ENCODE measurements around the gene PARP12. TPM values are rescaled to one million over a fixed set of nuclear protein-coding genes. Genes with fewer than 3 reads are reported as not detected.
A peak's percentile ranks its signal among the peaks of the same experiment; 100 is the strongest.

The PARP12 gene
- total RNA-seq, 2 experiments from 2014 or later = 25.7 to 28.7 TPM

- intact Hi-C loops (cut with DNase I, micrococcal nuclease) = loop anchor here in 1 of 2 experiments (10.0 kb wide), 1 partner anchor 291 kb away; no protein-coding TSS in a partner anchor
- no peaks in the 10 kb centered on the region for H3K9me3 Mint-ChIP-seq (ENCODE audit: low read depth)
- no peak for DNase-seq
- POLR2A ChIA-PET = no interaction called here
- no peaks in the 10 kb centered on the region for H3K27me3 Mint-ChIP-seq
- no peaks in the 10 kb centered on the region for H3K4me1 Mint-ChIP-seq
- no peak overlapping the region for H3K27ac Mint-ChIP-seq
- no peak for ATAC-seq
- no peak overlapping the region for H3K4me3 Mint-ChIP-seq
- CTCF ChIA-PET = interaction anchor here (0.6 to 1.0 kb wide), 2 partner anchors 13 to 44 kb away, joined by 3 read pairs; no protein-coding TSS in a partner anchor
- H3K36me3 Mint-ChIP-seq (ENCODE audit: low read depth) = no peaks in the 10 kb centered on the region
Observed at GRCh38 chr7:140013676-140014075, 49.1 kb downstream of the PARP12 start.

GRCh38 chr7:140010194-140010895, 52.4 kb downstream of the PARP12 start:
- CTCF ChIA-PET = interaction anchor here (0.6 kb wide), 1 partner anchor 162 kb away, joined by 3 read pairs; no protein-coding TSS in a partner anchor
- no peak for ATAC-seq
- no peak overlapping the region for H3K4me3 Mint-ChIP-seq
- no peaks in the 10 kb centered on the region for H3K9me3 Mint-ChIP-seq (ENCODE audit: low read depth)
- H3K27me3 Mint-ChIP-seq = no peaks in the 10 kb centered on the region
- intact Hi-C loops (cut with DNase I, micrococcal nuclease) = loop anchor here in 1 of 2 experiments (10.0 kb wide), 1 partner anchor 294 kb away; no protein-coding TSS in a partner anchor
- H3K4me1 Mint-ChIP-seq = no peaks in the 10 kb centered on the region
- POLR2A ChIA-PET = no interaction called here
- H3K27ac Mint-ChIP-seq = no peak overlapping the region
- DNase-seq = no peak
- no peaks in the 10 kb centered on the region for H3K36me3 Mint-ChIP-seq (ENCODE audit: low read depth)

DNA sequence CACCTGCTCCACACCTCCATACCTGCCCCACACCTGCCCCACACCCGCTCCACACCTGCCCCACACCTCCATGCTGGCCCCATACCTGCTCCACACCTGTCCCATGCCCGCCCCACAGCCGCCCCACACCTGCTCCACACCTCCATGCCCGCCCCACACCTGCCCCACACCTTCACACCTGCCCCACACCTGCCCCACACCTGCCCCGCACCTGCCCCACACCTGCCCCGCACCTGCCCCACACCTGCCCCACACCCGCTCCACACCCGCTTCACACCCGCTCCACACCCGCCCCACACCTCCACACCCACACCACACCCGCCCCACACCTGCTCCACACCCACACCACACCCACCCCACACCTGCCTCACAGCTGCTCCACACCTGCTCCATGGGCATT, 53.0 kb downstream of the PARP12 start:
- no peaks in the 10 kb centered on the region for H3K36me3 Mint-ChIP-seq (ENCODE audit: low read depth)
- no peaks in the 10 kb centered on the region for H3K27me3 Mint-ChIP-seq
- POLR2A ChIA-PET = no interaction called here
- H3K27ac Mint-ChIP-seq = no peak overlapping the region
- ATAC-seq = no peak
- H3K9me3 Mint-ChIP-seq (ENCODE audit: low read depth) = no peaks in the 10 kb centered on the region
- CTCF ChIA-PET = no interaction called here
- intact Hi-C loops (cut with DNase I, micrococcal nuclease) = loop anchor here in 1 of 2 experiments (10.0 kb wide), 1 partner anchor 295 kb away; no protein-coding TSS in a partner anchor
- no peak overlapping the region for H3K4me3 Mint-ChIP-seq
- DNase-seq = no peak
- no peaks in the 10 kb centered on the region for H3K4me1 Mint-ChIP-seq

GRCh38 chr7:140008755-140009610, 53.8 kb downstream of the PARP12 start:
- no peak overlapping the region for H3K27ac Mint-ChIP-seq
- no peak overlapping the region for H3K4me3 Mint-ChIP-seq
- no peaks in the 10 kb centered on the region for H3K4me1 Mint-ChIP-seq
- no peaks in the 10 kb centered on the region for H3K27me3 Mint-ChIP-seq
- POLR2A ChIA-PET = no interaction called here
- DNase-seq = no peak
- intact Hi-C loops (cut with DNase I, micrococcal nuclease) = no loop called here
- CTCF ChIA-PET = interaction anchor here (0.7 to 1.4 kb wide), 4 partner anchors 139 to 510 kb away, joined by 3 to 4 read pairs (median 3); no protein-coding TSS in a partner anchor
- no peak for ATAC-seq
- H3K36me3 Mint-ChIP-seq (ENCODE audit: low read depth) = no peaks in the 10 kb centered on the region
- no peaks in the 10 kb centered on the region for H3K9me3 Mint-ChIP-seq (ENCODE audit: low read depth)

DNA sequence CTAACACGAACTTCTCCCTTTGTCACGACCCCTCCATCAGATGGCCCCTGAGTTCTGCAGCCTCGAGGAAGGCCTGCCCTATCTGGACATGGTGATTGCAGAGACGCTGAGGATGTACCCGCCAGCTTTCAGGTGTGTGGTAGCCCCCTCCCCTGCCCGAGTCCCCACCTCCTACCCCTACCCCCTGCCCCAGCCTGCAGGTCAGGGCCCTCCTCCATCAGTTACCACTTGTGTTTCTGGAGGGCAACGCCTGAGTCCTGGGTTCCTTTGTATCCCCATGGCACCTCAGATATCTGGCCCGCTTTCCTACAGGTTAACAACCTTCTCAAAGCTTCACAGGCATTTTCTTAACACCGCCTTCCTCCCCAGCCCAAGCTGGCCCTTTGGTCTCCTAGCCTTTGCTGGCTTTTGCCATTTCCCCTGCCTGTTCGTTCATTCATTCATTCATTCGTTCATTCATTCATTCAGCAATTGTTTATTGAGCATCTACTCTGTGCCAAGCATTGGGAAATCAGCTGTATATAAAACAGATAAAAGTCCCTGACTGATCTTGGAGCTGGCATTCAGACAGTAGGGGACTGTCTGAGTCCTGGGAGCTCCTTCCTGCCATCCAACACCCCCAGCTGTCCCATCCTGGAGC, 55.6 kb downstream of the PARP12 start:
- ATAC-seq (no peak), DNase-seq (no peak)
- Mint-ChIP-seq H3K4me1 (no peaks in the 10 kb centered on the region), H3K27me3 (no peaks in the 10 kb centered on the region), H3K27ac (no peak overlapping the region), H3K36me3 (ENCODE audit: low read depth) (no peaks in the 10 kb centered on the region), H3K4me3 (no peak overlapping the region), H3K9me3 (ENCODE audit: low read depth) (no peaks in the 10 kb centered on the region)
- ChIA-PET POLR2A (no interaction called here), CTCF (interaction anchor here (0.9 to 9.1 kb wide), 5 partner anchors 361 to 506 kb away, joined by 3 to 80 read pairs (median 9); no protein-coding TSS in a partner anchor)
- intact Hi-C loops (cut with DNase I, micrococcal nuclease) = no loop called here

GRCh38 chr7:140006600-140006999, 56.2 kb downstream of the PARP12 start:
- intact Hi-C loops (cut with DNase I, micrococcal nuclease) = no loop called here
- no peaks in the 10 kb centered on the region for H3K9me3 Mint-ChIP-seq (ENCODE audit: low read depth)
- no peak for ATAC-seq
- no peaks in the 10 kb centered on the region for H3K27me3 Mint-ChIP-seq
- no peaks in the 10 kb centered on the region for H3K4me1 Mint-ChIP-seq
- ChIA-PET POLR2A (no interaction called here), CTCF (interaction anchor here (0.7 to 9.1 kb wide), 11 partner anchors 10 to 506 kb away, joined by 3 to 80 read pairs (median 4); no protein-coding TSS in a partner anchor)
- no peaks in the 10 kb centered on the region for H3K36me3 Mint-ChIP-seq (ENCODE audit: low read depth)
- H3K4me3 Mint-ChIP-seq = no peak overlapping the region
- DNase-seq = no peak
- H3K27ac Mint-ChIP-seq = no peak overlapping the region

DNA sequence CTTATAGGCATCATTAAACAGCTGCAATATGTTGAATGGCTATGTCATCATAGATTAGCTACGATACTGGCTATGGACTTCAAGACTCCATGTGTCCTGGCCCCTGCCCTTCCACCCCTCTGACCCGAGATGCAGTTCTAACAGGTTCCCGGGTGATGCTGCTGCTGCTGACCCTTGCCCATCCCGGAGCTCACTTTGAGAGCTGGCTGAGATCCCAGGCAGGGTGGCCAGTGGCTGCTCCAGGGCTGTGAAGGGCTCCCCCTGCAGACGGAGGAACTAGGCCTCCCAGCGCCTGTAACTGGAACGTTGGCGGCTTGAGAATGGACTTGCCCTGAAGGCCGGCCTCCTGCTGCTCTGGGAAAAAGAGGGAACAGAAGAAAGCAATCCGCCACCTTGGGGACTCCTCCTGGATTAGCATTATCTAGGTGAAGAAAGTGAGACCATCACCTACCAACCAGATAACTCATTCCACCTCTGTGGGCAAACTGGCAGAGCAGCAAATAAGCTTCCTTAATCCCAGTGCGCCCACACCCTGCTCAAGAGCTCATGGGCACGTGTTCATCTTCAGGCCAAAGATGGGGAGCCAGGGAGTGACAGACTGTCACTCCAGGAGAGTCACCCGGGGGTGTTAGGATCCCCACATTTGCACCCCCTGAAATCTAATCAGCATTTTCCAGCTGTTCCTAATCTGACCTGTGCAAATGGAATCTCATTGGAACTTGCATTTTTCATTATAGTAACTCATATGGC, 56.8 kb downstream of the PARP12 start:
- no peak for ATAC-seq
- H3K9me3 Mint-ChIP-seq (ENCODE audit: low read depth) = no peaks in the 10 kb centered on the region
- H3K4me1 Mint-ChIP-seq = no peaks in the 10 kb centered on the region
- ChIA-PET POLR2A (interaction anchor here (0.5 to 1.1 kb wide), 3 partner anchors 13 to 414 kb away, joined by 3 to 4 read pairs (median 3); no protein-coding TSS in a partner anchor), CTCF (interaction anchor here (0.7 to 9.1 kb wide), 11 partner anchors 10 to 505 kb away, joined by 3 to 80 read pairs (median 6); no protein-coding TSS in a partner anchor)
- intact Hi-C loops (cut with DNase I, micrococcal nuclease) = no loop called here
- H3K27ac Mint-ChIP-seq = no peak overlapping the region
- H3K27me3 Mint-ChIP-seq = no peaks in the 10 kb centered on the region
- DNase-seq = no peak
- no peaks in the 10 kb centered on the region for H3K36me3 Mint-ChIP-seq (ENCODE audit: low read depth)
- H3K4me3 Mint-ChIP-seq = no peak overlapping the region

DNA sequence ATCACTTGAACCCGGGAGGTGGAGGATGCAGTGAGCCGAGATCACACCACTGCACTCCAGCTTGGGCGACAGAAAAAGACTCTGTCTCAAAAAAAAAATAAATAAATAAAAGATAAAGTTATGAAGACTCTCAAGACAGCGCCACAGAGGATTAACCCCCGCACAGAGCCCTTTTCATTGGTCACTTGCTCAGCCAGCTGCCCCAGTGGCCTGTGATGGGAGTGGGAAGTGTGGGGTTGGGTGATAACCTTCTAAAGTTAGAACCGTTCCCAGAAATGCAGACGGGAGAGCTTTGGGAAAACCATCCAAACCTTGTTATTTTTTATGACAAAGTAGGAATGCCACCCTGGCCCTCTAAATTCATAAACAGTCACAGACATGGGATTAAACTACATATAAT, 57.4 kb downstream of the PARP12 start:
- Mint-ChIP-seq H3K27ac (no peak overlapping the region), H3K4me1 (no peaks in the 10 kb centered on the region), H3K4me3 (no peak overlapping the region), H3K36me3 (ENCODE audit: low read depth) (no peaks in the 10 kb centered on the region), H3K9me3 (ENCODE audit: low read depth) (no peaks in the 10 kb centered on the region), H3K27me3 (no peaks in the 10 kb centered on the region)
- ATAC-seq (no peak), DNase-seq (no peak)
- ChIA-PET CTCF (interaction anchor here (1.2 to 9.1 kb wide), 6 partner anchors 251 to 505 kb away, joined by 3 to 80 read pairs (median 14); no protein-coding TSS in a partner anchor), POLR2A (interaction anchor here (0.7 to 1.1 kb wide), 2 partner anchors 14 to 49 kb away, joined by 3 read pairs; no protein-coding TSS in a partner anchor)
- intact Hi-C loops (cut with DNase I, micrococcal nuclease) = no loop called here

DNA sequence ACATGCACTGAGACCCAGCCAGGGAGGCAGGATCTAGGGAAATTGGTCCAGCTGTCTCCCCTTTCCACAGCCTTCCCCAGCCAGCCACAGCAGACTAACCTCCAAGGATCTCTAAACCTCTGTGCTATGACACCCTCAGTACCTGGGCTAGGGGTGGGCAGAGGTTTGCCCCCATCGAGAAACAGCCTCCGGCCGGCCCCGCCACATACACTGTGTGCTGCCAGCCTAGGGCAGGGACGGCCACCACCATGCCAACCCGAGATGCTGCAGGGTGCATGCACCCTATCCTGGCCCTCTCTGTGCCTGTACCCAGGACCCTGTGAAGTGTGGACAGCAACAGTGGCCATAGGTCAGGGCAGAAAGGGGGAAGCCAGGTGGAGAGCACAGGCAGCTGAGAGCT, 58.1 kb downstream of the PARP12 start:
- H3K4me3 Mint-ChIP-seq = no peak overlapping the region
- CTCF ChIA-PET = interaction anchor here (0.7 to 9.1 kb wide), 9 partner anchors 16 to 504 kb away, joined by 3 to 80 read pairs (median 9); no protein-coding TSS in a partner anchor

GRCh38 chr7:140003913-140004382, 58.8 kb downstream of the PARP12 start:
- Mint-ChIP-seq H3K27ac (no peak overlapping the region), H3K36me3 (ENCODE audit: low read depth) (no peaks in the 10 kb centered on the region), H3K4me3 (no peak overlapping the region), H3K4me1 (no peaks in the 10 kb centered on the region), H3K27me3 (no peaks in the 10 kb centered on the region), H3K9me3 (ENCODE audit: low read depth) (no peaks in the 10 kb centered on the region)
- ChIA-PET CTCF (interaction anchor here (0.7 to 9.1 kb wide), 9 partner anchors 16 to 402 kb away, joined by 3 to 80 read pairs (median 3); no protein-coding TSS in a partner anchor), POLR2A (no interaction called here)
- DNase-seq (peak; percentile 53), ATAC-seq (peak; percentile 16)
- intact Hi-C loops (cut with DNase I, micrococcal nuclease) = loop anchor here (1.0 to 5.0 kb wide), 6 partner anchors 177 to 572 kb away; partner anchors contain the start of genes HIPK2 (in 1 of the 2) and TBXAS1 (in 1 of the 2)

More for the DNA sequence above, 58.1 kb downstream of the PARP12 start:
- no peak for DNase-seq
- H3K36me3 Mint-ChIP-seq (ENCODE audit: low read depth) = no peaks in the 10 kb centered on the region
- no peaks in the 10 kb centered on the region for H3K9me3 Mint-ChIP-seq (ENCODE audit: low read depth)
- H3K27me3 Mint-ChIP-seq = no peaks in the 10 kb centered on the region
- no peak overlapping the region for H3K27ac Mint-ChIP-seq
- ATAC-seq = no peak
- no peaks in the 10 kb centered on the region for H3K4me1 Mint-ChIP-seq
- intact Hi-C loops (cut with DNase I, micrococcal nuclease) = loop anchor here (1.0 to 5.0 kb wide), 4 partner anchors 177 to 572 kb away; partner anchors contain the start of gene TBXAS1 (in 1 of the 2)
- POLR2A ChIA-PET = interaction anchor here (1.1 kb wide), 1 partner anchor 14 kb away, joined by 3 read pairs; no protein-coding TSS in a partner anchor
